GM12878 (cell line): ENCODE results near the gene USP46. TPM values are rescaled to one million over a fixed set of nuclear protein-coding genes. Genes with fewer than 3 reads are reported as not detected.

Experiments
- ATAC-seq: fragments of 200-7000 bp; cut with Tn5 transposase; 3 replicates; pipeline ENCODE4 v1.9.1; 2020; ENCODE audit warnings: mild to moderate bottlenecking, moderate library complexity
- BruUV-seq: library from RNA; stranded (reverse); fragments of 400-500 nt; replicated peaks from 2 replicates; lab custom pipeline; 2021; lab: Mats Ljungman, UMichigan
- CTCF ChIA-PET: fragments of 300-600 bp; sonication (Branson Sonifier 250); formaldehyde crosslinking; extraction: SDS; loops from one replicate; lab custom pipeline; 2021; ENCODE audit warnings: inconsistent platforms; lab: Yijun Ruan, JAX
- POLR2A ChIA-PET: fragments of 350-600 bp; formaldehyde crosslinking; extraction: SDS; loops from one replicate; lab custom pipeline; 2021; ENCODE audit warnings: inconsistent platforms; lab: Charles Lee
- RAD21 ChIA-PET: fragments of 300-600 bp; sonication (Branson Sonifier 250); formaldehyde crosslinking; loops from one replicate; lab custom pipeline; 2023; ENCODE audit warnings: antibody characterized with exemption; ENCODE audit not compliant: unreplicated experiment; lab: Charles Lee
- SMC1A ChIA-PET: fragments of 300-600 bp; sonication (Branson Sonifier 250); formaldehyde crosslinking; loops from one replicate; lab custom pipeline; 2023; ENCODE audit not compliant: unreplicated experiment, uncharacterized antibody; lab: Charles Lee
- DNase-seq: peaks from one replicate; pipeline ENCODE4 v3.0.0-alpha.2; 2011; ENCODE audit warnings: low read depth, low spot score
- FAIRE-seq: peaks from 3 replicates; lab custom pipeline; 2011; peaks lifted over from hg19 to GRCh38; lab: Jason Lieb, UNC
- H2AFZ ChIP-seq: 2 replicates; pipeline ENCODE4 v1.6.0; 2011; ENCODE audit warnings: low read depth, low read length, control low read depth; ENCODE audit not compliant: control insufficient read depth
- H3K27ac ChIP-seq: 2 replicates; pipeline ENCODE4 v1.5.1; 2011; ENCODE audit warnings: control low read depth; ENCODE audit not compliant: control insufficient read depth, insufficient read depth
- H3K27me3 ChIP-seq, 2 experiments: replicated peaks in 1 of 2; 2 replicates each; pipeline versions ENCODE4 v1.6.0 to v1.6.1; 2011; ENCODE audit warnings: low read length in 1 of 2; ENCODE audit not compliant: control insufficient read depth in 2 of 2, insufficient read depth in 2 of 2
- H3K36me3 ChIP-seq, 2 experiments: 2 replicates each; pipeline ENCODE4 v1.5.1; 2011; ENCODE audit warnings: low read length in 1 of 2; ENCODE audit not compliant: control insufficient read depth in 2 of 2, insufficient read depth in 2 of 2
- H3K4me1 ChIP-seq: 2 replicates; pipeline ENCODE4 v1.6.1; 2011; ENCODE audit warnings: mild to moderate bottlenecking, low read length, moderate library complexity, mixed read lengths; ENCODE audit not compliant: control insufficient read depth, insufficient read depth
- H3K4me2 ChIP-seq: 2 replicates; pipeline ENCODE4 v1.6.0; 2011; ENCODE audit warnings: control low read depth; ENCODE audit not compliant: control insufficient read depth, insufficient read depth
- H3K4me3 ChIP-seq: fragments of 200-600 bp; sonication (generic); 2 replicates; pipeline ENCODE4 v1.5.1; 2016
- H3K79me2 ChIP-seq: 2 replicates; pipeline ENCODE4 v1.6.0; 2011; ENCODE audit warnings: low read length; ENCODE audit not compliant: control insufficient read depth, insufficient read depth
- H3K9ac ChIP-seq: 2 replicates; pipeline ENCODE4 v1.8.0; 2011; ENCODE audit warnings: low read length, control low read depth, mixed read lengths; ENCODE audit not compliant: control insufficient read depth, insufficient read depth
- H3K9me3 ChIP-seq: replicated peaks from 3 replicates; pipeline ENCODE4 v1.5.1; 2011; ENCODE audit warnings: mild to moderate bottlenecking, low read length; ENCODE audit not compliant: control insufficient read depth, insufficient read depth
- H4K20me1 ChIP-seq: 2 replicates; pipeline ENCODE4 v1.6.0; 2011; ENCODE audit not compliant: control insufficient read depth, insufficient read depth
- ASH2L ChIP-seq: fragments of 300-600, 200-600 bp; sonication (generic); IDR thresholded peaks from 2 replicates; pipeline ENCODE4 v1.6.1; 2017; ENCODE audit warnings: low read depth, mild to moderate bottlenecking, borderline replicate concordance
- ATF7 ChIP-seq: fragments of 450-650 bp; IDR thresholded peaks from 2 replicates; pipeline ENCODE4 v1.6.1; 2016; ENCODE audit warnings: low read depth, mild to moderate bottlenecking
- CUX1 ChIP-seq: IDR thresholded peaks from 2 replicates; pipeline ENCODE4 v1.6.1; 2012; ENCODE audit warnings: improper control_type of control experiment, low read depth, low read length; ENCODE audit not compliant: insufficient replicate concordance
- DPF2 ChIP-seq: fragments of 450-650 bp; IDR thresholded peaks from 2 replicates; pipeline ENCODE4 v1.6.1; 2017; ENCODE audit warnings: mild to moderate bottlenecking
- IRF4 ChIP-seq: IDR thresholded peaks from 2 replicates; pipeline ENCODE4 v1.6.1; 2011; ENCODE audit warnings: low read depth, low read length
- MYB ChIP-seq: fragments of 150-350 bp; IDR thresholded peaks from 2 replicates; pipeline ENCODE4 v1.6.1; 2014; ENCODE audit warnings: mild to moderate bottlenecking, low read depth, low read length, borderline replicate concordance
- STAT1 ChIP-seq: fragments of 450-650 bp; conservative IDR thresholded peaks from 2 replicates; pipeline ENCODE4 v1.6.1; 2014; ENCODE audit warnings: antibody characterized with exemption, mild to moderate bottlenecking
- TBL1XR1 ChIP-seq: IDR thresholded peaks from 2 replicates; pipeline ENCODE4 v1.6.1; 2012; ENCODE audit warnings: low read depth, low read length, improper control_type of control experiment
- TCF12 ChIP-seq: IDR thresholded peaks from 2 replicates; pipeline ENCODE4 v1.6.1; 2011; ENCODE audit warnings: low read depth, mild to moderate bottlenecking, low read length
- YBX1 ChIP-seq: fragments of 450-650 bp; IDR thresholded peaks from 2 replicates; pipeline ENCODE4 v1.6.1; 2016; ENCODE audit warnings: antibody characterized with exemption
- ZBTB11 ChIP-seq: fragments of 450-650 bp; formaldehyde crosslinking; IDR thresholded peaks from 2 replicates; pipeline ENCODE4 v1.5.0; 2022; ENCODE audit warnings: mild to moderate bottlenecking, missing genetic modification characterization
- WGBS: methylation state at CpG from one replicate; pipeline ENCODE4 v1.1.6; 2016; ENCODE audit warnings: low lambda C conversion rate; ENCODE audit not compliant: insufficient replicate concordance, insufficient coverage; ENCODE audit errors: missing lambda C conversion rate; 5-methylcytosine and 5-hydroxymethylcytosine counted together
- in situ Hi-C: fragments of 300-500 bp; cut with MboI; formaldehyde crosslinking; loops from 9 replicates; pipeline ENCODE4 v1.14.3; 2018; ENCODE audit warnings: mixed read lengths
- intact Hi-C: fragments of 100-400 bp; cut with micrococcal nuclease; formaldehyde crosslinking; loops from one replicate; pipeline ENCODE4 v1.14.2; 2022; ENCODE audit not compliant: unreplicated experiment
- polyA plus RNA-seq, 11 experiments: library from polyadenylated mRNA; depleted of rRNA in 4 of 11; unstranded in 6 of 11; stranded (reverse) in 5 of 11; fragments of >200 nt; fragmentation: Nextera tagmentation in 4 of 11; fragmentation: Illumina TruSeq in 1 of 11; extraction: Ambion mirVana in 4 of 11; extraction: Trizol in 1 of 11; gene quantifications; 1 replicate in 1 of 11; 2 replicates in 10 of 11; pipeline versions ENCODE4 v1.2.1 to v1.2.3, GENCODE V29; 2011 to 2016; ENCODE audit warnings: inconsistent platforms in 2 of 11, missing spikeins in 2 of 11, low read depth in 1 of 11
- total RNA-seq, 4 experiments: library from RNA; depleted of rRNA in 3 of 4; stranded (reverse); fragments of >200 nt in 3 of 4; fragmentation: Illumina TruSeq in 1 of 4; extraction: Trizol in 1 of 4; gene quantifications; 2 replicates each; pipeline versions ENCODE4 v1.2.1 to v1.2.3, GENCODE V29; 2013 to 2021

The USP46 gene
- total and polyA plus RNA-seq, 10 of the 15 experiments (the other 5 are each of a cell fraction or from before 2014, with no cell fraction given): 5.3 to 20.1 (median 12.0) TPM

GRCh38 chr4:52627876-52628275 lies 31.2 kb downstream of the USP46 start:
- ChIA-PET RAD21 (no interaction called here), CTCF (no interaction called here), SMC1A (no interaction called here), POLR2A (no interaction called here)
- 95% methylated on average over 7 of the region's 7 CpGs for WGBS
- FAIRE-seq: no peak
- no peak overlapping the region for H2AFZ ChIP-seq
- intact Hi-C loops: no loop called here
- no peak overlapping the region for H3K27ac ChIP-seq
- no peaks in the 10 kb centered on the region for H3K27me3 ChIP-seq
- no peaks in the 10 kb centered on the region for H4K20me1 ChIP-seq
- no peaks in the 10 kb centered on the region for H3K4me1 ChIP-seq
- no peak overlapping the region for H3K4me2 ChIP-seq
- no TSS peak for BruUV-seq
- no peak for DNase-seq
- H3K9me3 ChIP-seq: no peaks in the 10 kb centered on the region
- peaks cover 0 to 3% of the 10 kb centered on the region in 2 experiments; a peak in 3 of 4 replicates for H3K36me3 ChIP-seq
- no peak for ATAC-seq
- TF ChIP-seq ATF7 (no peak), YBX1 (no peak), STAT1 (no peak), ZBTB11 (CRISPR knock-in tag) (no peak), DPF2 (no peak), TCF12 (no peak), TBL1XR1 (no peak), IRF4 (no peak), MYB (no peak), CUX1 (no peak), ASH2L (no peak)
- no peaks in the 10 kb centered on the region; the same call in 1 of the 2 replicates for H3K79me2 ChIP-seq
- no peak overlapping the region for H3K4me3 ChIP-seq
- in situ Hi-C loops: no loop called here
- H3K9ac ChIP-seq: no peak overlapping the region
